HepG2 (cell line): Measurements from ENCODE around the gene NUDT19. TPM values are rescaled to one million over a fixed set of nuclear protein-coding genes. Genes with fewer than 3 reads are reported as not detected.

ENCODE experiments used
- ATAC-seq: fragments of 200-7000 bp; cut with Tn5 transposase; 3 replicates; pipeline ENCODE4 v1.9.1; 2020; ENCODE audit warnings: mild to moderate bottlenecking, moderate library complexity
- Bru-seq: library from RNA; stranded (reverse); fragments of 400-500 nt; gene quantifications from one replicate; lab custom pipeline; 2021; lab: Mats Ljungman, UMichigan
- BruChase-seq, 2 experiments: library from RNA; stranded (reverse); fragments of 400-500 nt; gene quantifications; one replicate each; lab custom pipeline; 2021; lab: Mats Ljungman, UMichigan
- BruUV-seq: library from RNA; stranded (reverse); fragments of 400-500 nt; replicated peaks from 2 replicates; lab custom pipeline; 2021; lab: Mats Ljungman, UMichigan
- CTCF ChIA-PET: fragments of 300-600 bp; formaldehyde crosslinking; extraction: SDS; loops from one replicate; lab custom pipeline; 2021; ENCODE audit warnings: low total read pairs, inconsistent platforms, low intra/inter-chr PET ratio; lab: Yijun Ruan, JAX
- POLR2A ChIA-PET: fragments of 350-600 bp; sonication (Branson Sonifier 250); formaldehyde crosslinking; loops from one replicate; lab custom pipeline; 2020; ENCODE audit warnings: antibody characterized with exemption, inconsistent platforms; lab: Yijun Ruan, JAX
- DNase-seq: peaks from one replicate; pipeline ENCODE4 v3.0.0-alpha.2; 2015; ENCODE audit warnings: low spot score
- FAIRE-seq: peaks from 3 replicates; lab custom pipeline; 2011; peaks lifted over from hg19 to GRCh38; lab: Jason Lieb, UNC
- H2AFZ ChIP-seq: one replicate; pipeline ENCODE4 v1.6.1; 2011; ENCODE audit warnings: low read length, inconsistent platforms
- H3K27ac ChIP-seq: fragments of 300-600 bp; 3 replicates; pipeline ENCODE4 v1.8.0; 2011; ENCODE audit warnings: mixed run types, mild to moderate bottlenecking, mixed read lengths, low read length, inconsistent platforms; ENCODE audit not compliant: insufficient read depth; ENCODE audit errors: extremely low read length
- H3K27me3 ChIP-seq, 2 experiments: fragments of 200-600 bp in 1 of 2; 2 replicates in 1 of 2; 3 replicates in 1 of 2; pipeline versions ENCODE4 v1.6.0 to v1.8.0; 2011; ENCODE audit warnings: low read length in 2 of 2, mild to moderate bottlenecking in 2 of 2, moderate library complexity in 2 of 2, inconsistent platforms in 1 of 2; ENCODE audit not compliant: insufficient read depth in 2 of 2, control insufficient read depth in 1 of 2
- H3K36me3 ChIP-seq, 2 experiments: fragments of 200-600 bp in 1 of 2; replicated peaks in 1 of 2; 2 replicates in 1 of 2; 3 replicates in 1 of 2; pipeline versions ENCODE4 v1.5.1 to v1.8.0; 2011; ENCODE audit warnings: low read length in 2 of 2, inconsistent platforms in 1 of 2; ENCODE audit not compliant: insufficient read depth in 2 of 2, control insufficient read depth in 1 of 2
- H3K4me1 ChIP-seq: 2 replicates; pipeline ENCODE4 v1.5.1; 2012; ENCODE audit warnings: low read length, inconsistent platforms; ENCODE audit not compliant: insufficient read depth
- H3K4me2 ChIP-seq: 2 replicates; pipeline ENCODE4 v1.6.0; 2011; ENCODE audit warnings: low read depth, low read length, inconsistent platforms
- H3K4me3 ChIP-seq, 3 experiments: fragments of 200-600 bp in 1 of 3; sonication (generic), shearing (Covaris generic) in 1 of 3; replicated peaks in 1 of 3; 2 replicates each; pipeline ENCODE4 v1.5.1; 2011 to 2016; ENCODE audit warnings: low read length in 3 of 3, inconsistent platforms in 2 of 3, low read depth in 2 of 3, mild to moderate bottlenecking in 2 of 3, control low read depth in 1 of 3, mixed read lengths in 1 of 3; ENCODE audit not compliant: insufficient read depth in 1 of 3
- H3K79me2 ChIP-seq: one replicate; pipeline ENCODE4 v1.6.1; 2011; ENCODE audit warnings: low read length, inconsistent platforms; ENCODE audit not compliant: insufficient read depth
- H3K9ac ChIP-seq: 2 replicates; pipeline ENCODE4 v1.6.0; 2011; ENCODE audit warnings: mild to moderate bottlenecking, low read depth, low read length, inconsistent platforms; ENCODE audit not compliant: insufficient read depth
- H3K9me3 ChIP-seq: 2 replicates; pipeline ENCODE4 v1.5.1; 2012; ENCODE audit warnings: mild to moderate bottlenecking, low read length
- H4K20me1 ChIP-seq: 2 replicates; pipeline ENCODE4 v1.6.0; 2011; ENCODE audit warnings: inconsistent platforms, mild to moderate bottlenecking, low read length, moderate library complexity; ENCODE audit not compliant: insufficient read depth
- HNRNPL ChIP-seq: fragments of 200-400 bp; formaldehyde crosslinking; IDR thresholded peaks from 2 replicates; pipeline ENCODE4 v1.6.1; 2017; ENCODE audit warnings: mild to moderate bottlenecking, low read depth, low read length
- NCOA2 ChIP-seq: sonication (generic); formaldehyde crosslinking; IDR thresholded peaks from 2 replicates; pipeline ENCODE4 v1.8.0; 2022; ENCODE audit warnings: inconsistent platforms
- SIN3A ChIP-seq: IDR thresholded peaks from 2 replicates; pipeline ENCODE4 v1.6.1; 2011; ENCODE audit warnings: low read depth, mild to moderate bottlenecking, control low read depth, low read length, borderline replicate concordance
- ZBTB14 ChIP-seq: sonication (generic); formaldehyde crosslinking; IDR thresholded peaks from 2 replicates; pipeline ENCODE4 v1.4.0; 2020; ENCODE audit warnings: missing genetic modification reagents
- ZBTB20 ChIP-seq: sonication (generic); formaldehyde crosslinking; IDR thresholded peaks from 2 replicates; pipeline ENCODE4 v1.8.1; 2023; ENCODE audit warnings: missing genetic modification reagents, low read depth, mild to moderate bottlenecking, borderline replicate concordance
- ZNF160 ChIP-seq: sonication (generic); formaldehyde crosslinking; IDR thresholded peaks from 2 replicates; pipeline ENCODE4 v1.8.0; 2022; ENCODE audit warnings: mild to moderate bottlenecking, inconsistent platforms, missing genetic modification reagents
- ZNF761 ChIP-seq: sonication (generic); formaldehyde crosslinking; conservative IDR thresholded peaks from 2 replicates; pipeline ENCODE4 v1.4.0; 2020; ENCODE audit warnings: mild to moderate bottlenecking, missing genetic modification reagents
- WGBS: methylation state at CpG from one replicate; pipeline ENCODE4 v1.1.6; 2017; ENCODE audit warnings: low lambda C conversion rate; 5-methylcytosine and 5-hydroxymethylcytosine counted together
- in situ Hi-C: cut with HindIII; loops from 2 replicates; pipeline ENCODE4 v1.10.0; 2017; ENCODE audit warnings: low pct_unique_long_range_greater_than_20kb; ENCODE audit not compliant: extremely low pct_ligation_motif_present
- intact Hi-C: fragments of 100-400 bp; cut with micrococcal nuclease; formaldehyde crosslinking; loops from one replicate; pipeline ENCODE4 v1.10.0; 2022; ENCODE audit not compliant: unreplicated experiment
- long read RNA-seq, 2 experiments: library from RNA in 1 of 2; library from polyadenylated mRNA in 1 of 2; stranded (forward) in 1 of 2; unstranded in 1 of 2; transcript quantifications; one replicate each; pipeline ENCODE4 v2.0.0, GENCODE V29; 2019 to 2022
- polyA minus RNA-seq, 3 experiments: library from RNA; depleted of rRNA, polyadenylated mRNA; stranded (reverse); fragments of >200 nt; gene quantifications; 2 replicates each; pipeline ENCODE4 v1.2.3, GENCODE V29; 2011; ENCODE audit warnings: low replicate concordance in 1 of 3
- polyA plus RNA-seq, 8 experiments: library from polyadenylated mRNA; depleted of rRNA in 3 of 8; stranded (reverse) in 7 of 8; unstranded in 1 of 8; fragments of >200 nt; fragmentation: Illumina TruSeq in 4 of 8; extraction: Trizol in 4 of 8; gene quantifications; 2 replicates each; pipeline versions ENCODE4 v1.2.1 to v1.2.3, GENCODE V29; 2011 to 2016; ENCODE audit warnings: low read depth in 4 of 8, missing spikeins in 1 of 8, mixed read lengths in 1 of 8; ENCODE audit not compliant: insufficient read depth in 1 of 8
- total RNA-seq, 5 experiments: library from RNA; depleted of rRNA; stranded (reverse); fragments of >200 nt; fragmentation: Illumina TruSeq; extraction: Trizol; gene quantifications; 2 replicates each; pipeline ENCODE4 v1.2.3, GENCODE V29; 2016; ENCODE audit warnings: low read depth in 1 of 5
- TF ChIP-seq, protein P1 (sequence below), 2 experiments: fragments of 450-650 bp in 1 of 2; sonication (generic) in 1 of 2; formaldehyde crosslinking; IDR thresholded peaks; 2 replicates each; pipeline versions ENCODE4 v1.5.0 to v1.8.0; 2020 to 2022; ENCODE audit warnings: mild to moderate bottlenecking in 1 of 2, missing genetic modification reagents in 1 of 2
- TF ChIP-seq, protein P2 (sequence below): sonication (generic); formaldehyde crosslinking; IDR thresholded peaks from 2 replicates; pipeline ENCODE4 v1.9.0; 2021; ENCODE audit warnings: missing genetic modification reagents, borderline replicate concordance
- TF ChIP-seq, protein P3 (sequence below): IDR thresholded peaks from 2 replicates; pipeline ENCODE4 v1.6.1; 2016; ENCODE audit warnings: missing compliant biosample characterization, missing genetic modification reagents, borderline replicate concordance

NUDT19 gene
- total RNA-seq (2016; rRNA removed; fragmentation: Illumina TruSeq; extraction: Trizol) = 3.6 and 3.9 TPM in 2 replicates
- total RNA-seq (2016; cell fraction: cytosol; rRNA removed; fragmentation: Illumina TruSeq; extraction: Trizol; ENCODE audit: low read depth) = 0.51 and 0.53 TPM in 2 replicates
- 2.7 and 3.3 TPM in 2 replicates for total RNA-seq (2016; cell fraction: insoluble cytoplasmic fraction; rRNA removed; fragmentation: Illumina TruSeq; extraction: Trizol)
- total RNA-seq (2016; cell fraction: membrane; rRNA removed; fragmentation: Illumina TruSeq; extraction: Trizol) = 2.2 and 2.4 TPM in 2 replicates
- 2.1 and 2.5 TPM in 2 replicates for total RNA-seq (2016; cell fraction: nucleus; rRNA removed; fragmentation: Illumina TruSeq; extraction: Trizol)
- polyA plus RNA-seq (2011; rRNA removed) = 2.9 and 3.1 TPM in 2 replicates
- 1.7 and 2.2 TPM in 2 replicates for polyA plus RNA-seq (2011; cell fraction: cytosol; rRNA removed)
- 1.9 and 2.2 TPM in 2 replicates for polyA plus RNA-seq (2011; cell fraction: nucleus; rRNA removed)
- polyA plus RNA-seq (2012) = 2.2 and 3.2 TPM in 2 replicates
- polyA plus RNA-seq (2016; cell fraction: cytosol; fragmentation: Illumina TruSeq; extraction: Trizol; ENCODE audit: low read depth) = 0.35 and 0.51 TPM in 2 replicates
- 4.9 and 5.3 TPM in 2 replicates for polyA plus RNA-seq (2016; cell fraction: insoluble cytoplasmic fraction; fragmentation: Illumina TruSeq; extraction: Trizol; ENCODE audit: low read depth)
- 1.7 TPM in 2 replicates for polyA plus RNA-seq (2016; cell fraction: membrane; fragmentation: Illumina TruSeq; extraction: Trizol; ENCODE audit: low read depth)
- 4.1 and 4.4 TPM in 2 replicates for polyA plus RNA-seq (2016; cell fraction: nucleus; fragmentation: Illumina TruSeq; extraction: Trizol; ENCODE audit: insufficient read depth, low read depth)
- 4.3 and 11.5 TPM in 2 replicates for polyA minus RNA-seq (2011; rRNA and poly(A)+ RNA removed; ENCODE audit: low replicate concordance)
- 4.1 and 5.1 TPM in 2 replicates for polyA minus RNA-seq (2011; cell fraction: cytosol; rRNA and poly(A)+ RNA removed)
- 4.5 TPM in 2 replicates for polyA minus RNA-seq (2011; cell fraction: nucleus; rRNA and poly(A)+ RNA removed)
- percentile 76 among the genes with signal in this experiment for Bru-seq, nascent RNA
- percentile 73 among the genes with signal in this experiment for BruChase-seq, experiment 1, labeled RNA remaining after a 6-hour chase
- percentile 71 among the genes with signal in this experiment for BruChase-seq, experiment 2, labeled RNA remaining after a 2-hour chase
- long read RNA-seq, experiment 1, partial matches to known transcripts = 0 of 22 reads
- long read RNA-seq, experiment 1, other reads (novel, unspliced or antisense) = 21 of 22 reads
- long read RNA-seq, experiment 2, partial matches to known transcripts = 0 of 6 reads
- long read RNA-seq, experiment 2, other reads (novel, unspliced or antisense) = 5 of 6 reads

- WGBS = 6% methylated on average over 15 of the region's 32 CpGs
- CTCF ChIA-PET = no interaction called here
- no peak for FAIRE-seq
- TF ChIP-seq NCOA2 (CRISPR knock-in tag) (no peak), ZNF761 (CRISPR knock-in tag) (no peak; the same call in 1 of the 2 replicates), HNRNPL (no peak), ZNF160 (CRISPR knock-in tag) (no peak), ZBTB20 (CRISPR knock-in tag) (no peak), SIN3A (peak; percentile 77; the same call in 1 of the 2 replicates), ZBTB14 (CRISPR knock-in tag) (no peak; the same call in 1 of the 2 replicates)
- TF ChIP-seq, protein P1, sequence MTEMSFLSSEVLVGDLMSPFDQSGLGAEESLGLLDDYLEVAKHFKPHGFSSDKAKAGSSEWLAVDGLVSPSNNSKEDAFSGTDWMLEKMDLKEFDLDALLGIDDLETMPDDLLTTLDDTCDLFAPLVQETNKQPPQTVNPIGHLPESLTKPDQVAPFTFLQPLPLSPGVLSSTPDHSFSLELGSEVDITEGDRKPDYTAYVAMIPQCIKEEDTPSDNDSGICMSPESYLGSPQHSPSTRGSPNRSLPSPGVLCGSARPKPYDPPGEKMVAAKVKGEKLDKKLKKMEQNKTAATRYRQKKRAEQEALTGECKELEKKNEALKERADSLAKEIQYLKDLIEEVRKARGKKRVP (CRISPR knock-in tag; IDR thresholded peaks at IDR 0.05) = no peak
- TF ChIP-seq, protein P2, sequence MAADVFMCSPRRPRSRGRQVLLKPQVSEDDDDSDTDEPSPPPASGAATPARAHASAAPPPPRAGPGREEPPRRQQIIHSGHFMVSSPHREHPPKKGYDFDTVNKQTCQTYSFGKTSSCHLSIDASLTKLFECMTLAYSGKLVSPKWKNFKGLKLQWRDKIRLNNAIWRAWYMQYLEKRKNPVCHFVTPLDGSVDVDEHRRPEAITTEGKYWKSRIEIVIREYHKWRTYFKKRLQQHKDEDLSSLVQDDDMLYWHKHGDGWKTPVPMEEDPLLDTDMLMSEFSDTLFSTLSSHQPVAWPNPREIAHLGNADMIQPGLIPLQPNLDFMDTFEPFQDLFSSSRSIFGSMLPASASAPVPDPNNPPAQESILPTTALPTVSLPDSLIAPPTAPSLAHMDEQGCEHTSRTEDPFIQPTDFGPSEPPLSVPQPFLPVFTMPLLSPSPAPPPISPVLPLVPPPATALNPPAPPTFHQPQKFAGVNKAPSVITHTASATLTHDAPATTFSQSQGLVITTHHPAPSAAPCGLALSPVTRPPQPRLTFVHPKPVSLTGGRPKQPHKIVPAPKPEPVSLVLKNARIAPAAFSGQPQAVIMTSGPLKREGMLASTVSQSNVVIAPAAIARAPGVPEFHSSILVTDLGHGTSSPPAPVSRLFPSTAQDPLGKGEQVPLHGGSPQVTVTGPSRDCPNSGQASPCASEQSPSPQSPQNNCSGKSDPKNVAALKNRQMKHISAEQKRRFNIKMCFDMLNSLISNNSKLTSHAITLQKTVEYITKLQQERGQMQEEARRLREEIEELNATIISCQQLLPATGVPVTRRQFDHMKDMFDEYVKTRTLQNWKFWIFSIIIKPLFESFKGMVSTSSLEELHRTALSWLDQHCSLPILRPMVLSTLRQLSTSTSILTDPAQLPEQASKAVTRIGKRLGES = no peak
- TF ChIP-seq, protein P3, sequence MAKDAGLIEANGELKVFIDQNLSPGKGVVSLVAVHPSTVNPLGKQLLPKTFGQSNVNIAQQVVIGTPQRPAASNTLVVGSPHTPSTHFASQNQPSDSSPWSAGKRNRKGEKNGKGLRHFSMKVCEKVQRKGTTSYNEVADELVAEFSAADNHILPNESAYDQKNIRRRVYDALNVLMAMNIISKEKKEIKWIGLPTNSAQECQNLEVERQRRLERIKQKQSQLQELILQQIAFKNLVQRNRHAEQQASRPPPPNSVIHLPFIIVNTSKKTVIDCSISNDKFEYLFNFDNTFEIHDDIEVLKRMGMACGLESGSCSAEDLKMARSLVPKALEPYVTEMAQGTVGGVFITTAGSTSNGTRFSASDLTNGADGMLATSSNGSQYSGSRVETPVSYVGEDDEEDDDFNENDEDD = no peak
These were observed at the start of gene NUDT19 for GRCh38 chr19:32691291-32691951. Gene NUDT19, plus strand, starts transcription at chr19:32691821. Its CDS starts 140 bp downstream, at chr19:32691961.

More at GRCh38 chr19:32691291-32691951, at the start of gene NUDT19:
- Histone ChIP-seq H3K4me3 (peak within 1 kb of the TSS; percentile 54 to 75 (median 59)), H3K27me3 (no peaks in the 10 kb centered on the region), H3K4me2 (peak within 1 kb of the TSS; percentile 91), H2AFZ (peak within 1 kb of the TSS; percentile 60), H3K36me3 (no peaks in the 10 kb centered on the region), H3K4me1 (peaks cover 59% of the 10 kb centered on the region), H3K79me2 (peaks cover 11% of the 10 kb centered on the region), H3K9ac (peak within 1 kb of the TSS; percentile 79), H3K9me3 (no peaks in the 10 kb centered on the region), H4K20me1 (no peaks in the 10 kb centered on the region), H3K27ac (peak within 1 kb of the TSS; percentile 24)
- POLR2A ChIA-PET = interaction anchor here (1.0 to 1.9 kb wide), 5 partner anchors 9 to 22 kb away, joined by 3 to 21 read pairs (median 7); partner anchors contain the start of genes ANKRD27 and RGS9BP
- in situ Hi-C loops = loop anchor here (10.0 to 25.0 kb wide), 2 partner anchors 283 to 446 kb away; partner anchors contain the start of genes CEP89, FAAP24 and WDR88
- BruUV-seq = TSS peak; percentile 69
- DNase-seq (peak; percentile 78), ATAC-seq (peak; percentile 94)
- intact Hi-C loops = loop anchor here (5.0 kb wide), 1 partner anchor 286 kb away; no protein-coding TSS in a partner anchor
